H9 (cell line): ENCODE measurements around the gene IPO11. TPM values are rescaled to one million over a fixed set of nuclear protein-coding genes. Genes with fewer than 3 reads are reported as not detected.

Experiments
- DNase-seq: peaks from one replicate; pipeline ENCODE4 v3.0.0-alpha.2; 2017
- H2AFZ ChIP-seq: one replicate; pipeline ENCODE4 v1.6.1; 2013; ENCODE audit warnings: mild to moderate bottlenecking, low read length, control low read depth, moderate library complexity
- H2AK5ac ChIP-seq: 2 replicates; pipeline ENCODE4 v1.6.1; 2013; ENCODE audit warnings: low read length, control low read depth, mixed read lengths; ENCODE audit not compliant: insufficient read length
- H2BK120ac ChIP-seq: one replicate; pipeline ENCODE4 v1.6.1; 2013; ENCODE audit warnings: low read depth, mild to moderate bottlenecking, low read length, control low read depth, inconsistent platforms; ENCODE audit not compliant: poor library complexity, severe bottlenecking
- H2BK12ac ChIP-seq: 2 replicates; pipeline ENCODE4 v1.6.1; 2013; ENCODE audit warnings: low read length, control low read depth, mixed read lengths, low read depth; ENCODE audit not compliant: insufficient read length
- H2BK15ac ChIP-seq: 2 replicates; pipeline ENCODE4 v1.6.1; 2013; ENCODE audit warnings: low read depth, low read length, control low read depth
- H2BK20ac ChIP-seq: one replicate; pipeline ENCODE4 v1.6.1; 2013; ENCODE audit warnings: low read depth, mild to moderate bottlenecking, low read length, control low read depth, inconsistent platforms; ENCODE audit not compliant: poor library complexity, severe bottlenecking
- H2BK5ac ChIP-seq: 2 replicates; pipeline ENCODE4 v1.6.1; 2013; ENCODE audit warnings: low read length, control low read depth, mixed read lengths; ENCODE audit not compliant: insufficient read length
- H3K14ac ChIP-seq: 2 replicates; pipeline ENCODE4 v1.6.1; 2013; ENCODE audit warnings: low read length, control low read depth; ENCODE audit not compliant: insufficient read depth
- H3K18ac ChIP-seq: 2 replicates; pipeline ENCODE4 v1.6.1; 2013; ENCODE audit warnings: low read depth, mild to moderate bottlenecking, mixed read lengths, low read length, control low read depth; ENCODE audit not compliant: insufficient read length
- H3K23ac ChIP-seq: 2 replicates; pipeline ENCODE4 v1.6.1; 2013; ENCODE audit warnings: low read length, control low read depth, mixed read lengths, low read depth; ENCODE audit not compliant: insufficient read length
- H3K23me2 ChIP-seq: 2 replicates; pipeline ENCODE4 v1.6.1; 2013; ENCODE audit warnings: low read depth, mild to moderate bottlenecking, mixed read lengths, low read length, control low read depth; ENCODE audit not compliant: insufficient read length, poor library complexity, severe bottlenecking
- H3K27ac ChIP-seq: 2 replicates; pipeline ENCODE4 v1.5.1; 2013; ENCODE audit warnings: low read length, control low read depth, mixed read lengths, low read depth; ENCODE audit not compliant: insufficient read length
- H3K27me3 ChIP-seq: 2 replicates; pipeline ENCODE4 v1.6.1; 2013; ENCODE audit warnings: low read length, control low read depth, inconsistent platforms; ENCODE audit not compliant: insufficient read depth
- H3K4ac ChIP-seq: 2 replicates; pipeline ENCODE4 v1.6.1; 2013; ENCODE audit warnings: low read depth, mild to moderate bottlenecking, control low read depth, inconsistent platforms, low read length, moderate library complexity
- H3K4me1 ChIP-seq: 2 replicates; pipeline ENCODE4 v1.6.1; 2013; ENCODE audit warnings: low read length, control low read depth, inconsistent platforms; ENCODE audit not compliant: insufficient read depth
- H3K4me2 ChIP-seq: 2 replicates; pipeline ENCODE4 v1.6.1; 2013; ENCODE audit warnings: low read length, control low read depth, mixed read lengths; ENCODE audit not compliant: insufficient read length, insufficient read depth
- H3K56ac ChIP-seq: 2 replicates; pipeline ENCODE4 v1.6.1; 2013; ENCODE audit warnings: low read depth, mild to moderate bottlenecking, mixed read lengths, low read length, control low read depth; ENCODE audit not compliant: insufficient read length
- H3K79me1 ChIP-seq: 2 replicates; pipeline ENCODE4 v1.6.1; 2013; ENCODE audit warnings: low read depth, mild to moderate bottlenecking, moderate library complexity, low read length, control low read depth, inconsistent platforms; ENCODE audit not compliant: insufficient read depth, poor library complexity, severe bottlenecking
- H3K79me2 ChIP-seq: 2 replicates; pipeline ENCODE4 v1.6.1; 2013; ENCODE audit warnings: low read length, control low read depth, inconsistent platforms; ENCODE audit not compliant: insufficient read depth
- H3K9ac ChIP-seq: 2 replicates; pipeline ENCODE4 v1.6.1; 2013; ENCODE audit warnings: low read length, control low read depth, mixed read lengths; ENCODE audit not compliant: insufficient read length; ENCODE audit errors: extremely low read depth
- H3K9me3 ChIP-seq: one replicate; pipeline ENCODE4 v1.6.1; 2013; ENCODE audit warnings: low read depth, low read length, inconsistent platforms; ENCODE audit not compliant: control insufficient read depth
- H3T11ph ChIP-seq: one replicate; pipeline ENCODE4 v1.6.1; 2013; ENCODE audit warnings: mild to moderate bottlenecking, low read length, control low read depth, inconsistent platforms
- H4K20me1 ChIP-seq: one replicate; pipeline ENCODE4 v1.6.1; 2013; ENCODE audit not compliant: control insufficient read depth, insufficient read length, insufficient read depth
- H4K5ac ChIP-seq: 2 replicates; pipeline ENCODE4 v1.6.1; 2013; ENCODE audit warnings: low read depth, mild to moderate bottlenecking, mixed read lengths, low read length, control low read depth; ENCODE audit not compliant: insufficient read length
- H4K8ac ChIP-seq: replicated peaks from 2 replicates; pipeline ENCODE4 v1.6.1; 2013; ENCODE audit warnings: low read length, control low read depth, mixed read lengths, low read depth; ENCODE audit not compliant: insufficient read length
- H4K91ac ChIP-seq: 2 replicates; pipeline ENCODE4 v1.6.1; 2013; ENCODE audit warnings: low read depth, mild to moderate bottlenecking, moderate library complexity, mixed read lengths, low read length, control low read depth; ENCODE audit not compliant: insufficient read length
- H3K27ac Mint-ChIP-seq, 3 experiments: 2 replicates in 2 of 3; 3 replicates in 1 of 3; pipeline ENCODE4 v1.8.0; 2020 to 2021; ENCODE audit warnings: mixed read lengths in 3 of 3, mild to moderate bottlenecking in 1 of 3, moderate library complexity in 1 of 3
- H3K27me3 Mint-ChIP-seq: 2 replicates; pipeline ENCODE4 v1.8.0; 2021; ENCODE audit warnings: low read depth, mild to moderate bottlenecking, moderate library complexity, mixed read lengths
- H3K36me3 Mint-ChIP-seq, 3 experiments: 2 replicates in 2 of 3; 3 replicates in 1 of 3; pipeline ENCODE4 v1.8.0; 2020 to 2021; ENCODE audit warnings: low read depth in 3 of 3, mixed read lengths in 3 of 3; ENCODE audit not compliant: insufficient read depth in 1 of 3
- H3K4me1 Mint-ChIP-seq, 2 experiments: 2 replicates each; pipeline ENCODE4 v1.8.0; 2020; ENCODE audit warnings: mixed read lengths in 2 of 2
- H3K4me3 Mint-ChIP-seq, 2 experiments: 2 replicates in 1 of 2; 3 replicates in 1 of 2; pipeline ENCODE4 v1.8.0; 2020 to 2021; ENCODE audit warnings: mild to moderate bottlenecking in 2 of 2, mixed read lengths in 2 of 2, moderate library complexity in 1 of 2
- H3K9me3 Mint-ChIP-seq, 2 experiments: 2 replicates in 1 of 2; 3 replicates in 1 of 2; pipeline ENCODE4 v1.8.0; 2020; ENCODE audit warnings: mild to moderate bottlenecking in 2 of 2, mixed read lengths in 2 of 2, moderate library complexity in 1 of 2
- CTCF ChIP-seq: fragments of 200-600 bp; sonication (generic); conservative IDR thresholded peaks from 3 replicates; pipeline ENCODE4 v1.8.0; 2021; ENCODE audit warnings: antibody characterized with exemption, mild to moderate bottlenecking
- total RNA-seq: library from RNA; stranded (reverse); gene quantifications from 2 replicates; pipeline ENCODE4 v1.2.1, GENCODE V29; 2021

The IPO11 gene
- total RNA-seq, 1 experiment from 2014 or later: 63.0 TPM

- no peak overlapping the region for H3K23ac ChIP-seq
- H2BK15ac ChIP-seq: no peak overlapping the region
- H3K4me1 ChIP-seq: no peaks in the 10 kb centered on the region
- Mint-ChIP-seq H3K4me1 (no peaks in the 10 kb centered on the region), H3K4me3 (no peak overlapping the region), H3K27me3 (no peaks in the 10 kb centered on the region), H3K27ac (no peak overlapping the region), H3K36me3 (peaks cover 11 to 28% (median 20%) of the 10 kb centered on the region in 3 experiments; a peak in 6 of 7 replicates), H3K9me3 (no peaks in the 10 kb centered on the region; a peak in 1 of 5 replicates)
- H3K18ac ChIP-seq: no peak overlapping the region
- H3K27me3 ChIP-seq: no peaks in the 10 kb centered on the region
- H2BK12ac ChIP-seq: no peak overlapping the region
- DNase-seq: no peak
- no peak overlapping the region for H2AFZ ChIP-seq
- no peak overlapping the region for H3T11ph ChIP-seq
- no peaks in the 10 kb centered on the region for H4K20me1 ChIP-seq
- no peaks in the 10 kb centered on the region for H3K79me1 ChIP-seq
- H3K56ac ChIP-seq: no peak overlapping the region
- H3K9me3 ChIP-seq: no peaks in the 10 kb centered on the region
- no peak overlapping the region for H3K27ac ChIP-seq
- H2AK5ac ChIP-seq: no peak overlapping the region
- no peaks in the 10 kb centered on the region for H3K23me2 ChIP-seq
- no peak overlapping the region for H2BK20ac ChIP-seq
- H3K14ac ChIP-seq: no peak overlapping the region
- H3K4me2 ChIP-seq: no peak overlapping the region
- no peak overlapping the region for H2BK120ac ChIP-seq
- no peak overlapping the region for H3K9ac ChIP-seq
- no peak overlapping the region for H4K8ac ChIP-seq
- no peak overlapping the region for H4K91ac ChIP-seq
- H4K5ac ChIP-seq: no peak overlapping the region
- no peak for TF ChIP-seq CTCF
- H3K79me2 ChIP-seq: no peaks in the 10 kb centered on the region
- H2BK5ac ChIP-seq: no peak overlapping the region
- H3K4ac ChIP-seq: no peak overlapping the region
Observed at GRCh38 chr5:62555930-62556329, 143.4 kb downstream of the IPO11 start.
